Stimulated activated CD4-positive, alpha-beta T cell treated with anti-CD3 and anti-CD28 coated beads, Interleukin-4, amount 100 ng/mL, for 24 hours (primary cell): ENCODE results near the gene USP10.

Experiments
- DNase-seq: peaks from one replicate; pipeline ENCODE4 v3.0.0-alpha.2; 2020

USP10 gene

DNA sequence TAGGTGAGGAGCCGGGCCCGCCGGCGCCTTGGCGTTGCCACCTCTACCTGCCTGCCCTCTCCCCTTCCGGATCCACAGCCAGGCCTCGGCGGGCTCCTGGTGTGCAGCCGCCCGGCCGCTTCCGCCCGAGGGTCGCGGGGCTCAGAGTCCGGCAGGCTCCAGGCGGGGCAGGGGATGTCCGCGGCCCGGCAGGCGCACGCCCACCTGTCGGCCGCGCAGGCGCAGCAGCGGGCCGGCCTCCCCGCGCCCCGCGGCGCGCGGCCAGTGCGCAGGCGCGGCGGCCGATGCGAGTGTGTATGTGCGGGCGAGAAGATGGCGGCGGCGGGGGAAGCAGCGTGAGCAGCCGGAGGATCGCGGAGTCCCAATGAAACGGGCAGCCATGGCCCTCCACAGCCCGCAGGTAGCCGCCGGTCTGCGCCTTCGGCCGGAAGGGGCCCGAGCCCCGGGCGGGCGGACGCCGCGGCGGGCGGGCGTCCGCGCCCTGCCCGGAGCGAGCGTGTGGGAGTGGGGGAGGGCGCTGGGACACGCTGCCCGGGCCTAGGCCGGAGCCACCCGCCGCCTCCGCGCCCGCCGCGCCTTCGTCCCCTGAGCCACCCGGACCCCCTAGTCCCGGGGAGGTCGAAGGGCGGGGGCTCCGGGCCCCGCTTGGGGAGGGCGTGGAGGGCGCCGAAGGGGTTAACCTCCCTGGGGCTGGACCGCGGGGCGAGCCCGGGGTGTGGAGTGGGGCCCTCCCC, at the start of gene USP10:
Gene USP10 (plus strand): TSS at position 289 of the 734 bp plus-strand sequence. CDS start 91 bp downstream, at position 380.
- peak; percentile 82 for DNase-seq

GRCh38 chr16:84650062-84650991, 49.5 kb upstream of the USP10 start:
- DNase-seq = no peak

GRCh38 chr16:84652566-84652965, 47.2 kb upstream of the USP10 start:
- peak; percentile 18 for DNase-seq

- no peak for DNase-seq
Observed at GRCh38 chr16:84654238-84654637, 45.6 kb upstream of the USP10 start.

DNA sequence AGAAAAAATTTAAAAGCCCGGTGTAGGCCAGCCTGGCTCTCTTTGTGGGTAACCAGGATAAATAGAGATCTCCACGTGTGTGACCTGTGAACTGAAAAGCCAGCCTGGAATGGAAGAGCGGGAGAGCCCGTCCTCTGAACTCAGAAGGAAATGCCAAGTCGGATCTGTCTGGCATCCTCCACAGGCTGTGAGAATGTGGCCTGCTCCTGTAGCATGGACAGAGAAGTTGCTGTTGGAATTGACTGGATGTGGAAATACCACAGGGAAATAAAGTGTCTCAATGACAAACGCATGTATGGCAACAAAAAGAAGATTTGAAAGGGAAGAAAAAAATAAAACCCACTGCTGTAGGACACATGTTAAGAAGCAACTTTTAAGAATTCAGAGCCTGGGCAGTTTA, 44.8 kb upstream of the USP10 start:
- no peak for DNase-seq

- DNase-seq = no peak
Observed at GRCh38 chr16:84656649-84657048, 43.2 kb upstream of the USP10 start.

GRCh38 chr16:84657229-84657837, 42.5 kb upstream of the USP10 start:
- no peak for DNase-seq

- DNase-seq = no peak
Observed at GRCh38 chr16:84658690-84659089, 41.1 kb upstream of the USP10 start.

DNA sequence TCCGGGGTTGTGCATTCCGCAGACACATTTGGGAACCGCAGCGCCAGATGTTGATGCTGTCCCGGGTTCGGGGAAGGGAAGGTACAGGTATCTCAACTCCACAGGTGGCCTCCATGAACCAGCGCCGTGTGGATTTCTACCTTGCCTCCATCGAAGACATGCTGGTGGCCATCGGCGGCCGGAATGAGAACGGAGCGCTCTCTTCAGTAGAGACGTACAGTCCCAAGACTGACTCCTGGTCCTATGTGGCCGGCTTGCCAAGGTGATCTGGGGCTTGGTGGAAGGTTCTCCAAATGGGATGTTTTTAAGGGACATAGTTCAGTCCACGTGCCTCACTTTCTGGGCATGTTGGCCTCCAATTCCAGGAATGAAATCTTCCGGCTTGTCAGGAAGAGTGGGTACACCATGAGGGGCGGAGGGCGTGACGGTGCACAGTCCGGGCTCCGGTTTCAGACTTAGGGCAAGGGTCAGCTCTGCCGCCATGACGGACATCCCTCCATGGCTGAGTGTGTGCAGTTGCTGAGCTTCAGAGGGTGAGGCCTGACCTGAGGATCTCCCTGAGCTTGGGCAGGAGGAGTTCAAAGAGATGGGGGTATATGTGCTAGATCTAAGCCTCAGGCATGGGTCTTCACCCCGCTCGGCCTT, 40.0 kb upstream of the USP10 start:
- no peak for DNase-seq

GRCh38 chr16:84660973-84661372, 38.8 kb upstream of the USP10 start:
- no peak for DNase-seq

- no peak for DNase-seq
Observed at GRCh38 chr16:84661418-84662060, 38.3 kb upstream of the USP10 start.

GRCh38 chr16:84662471-84662870, 37.3 kb upstream of the USP10 start:
- DNase-seq = no peak

- DNase-seq = no peak
Observed at GRCh38 chr16:84663433-84664101, 36.2 kb upstream of the USP10 start.

- DNase-seq = no peak
Observed at GRCh38 chr16:84665359-84665758, 34.4 kb upstream of the USP10 start.

GRCh38 chr16:84665843-84666242, 34.0 kb upstream of the USP10 start:
- no peak for DNase-seq

- no peak for DNase-seq
Observed at GRCh38 chr16:84667600-84668309, 32.0 kb upstream of the USP10 start.

DNA sequence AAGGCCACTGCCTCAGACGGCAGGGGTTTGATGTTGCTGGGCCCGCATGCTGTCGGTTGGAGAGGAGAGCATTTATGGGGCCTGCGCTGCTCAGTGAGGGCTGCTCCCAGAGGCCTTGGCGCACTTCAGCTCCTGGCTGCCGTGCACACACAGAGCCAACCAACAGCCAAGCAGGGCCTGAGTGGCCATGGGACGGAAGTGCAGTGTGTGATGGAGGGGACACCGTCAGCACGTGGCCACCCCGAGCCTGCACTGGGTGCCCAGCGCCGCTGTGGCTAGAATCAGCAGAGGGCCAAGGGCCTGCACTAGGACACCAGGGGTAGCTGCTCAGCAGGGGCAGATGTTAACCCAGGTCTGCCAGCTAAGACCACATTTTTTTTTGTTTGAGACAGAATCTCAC, 29.7 kb upstream of the USP10 start:
- no peak for DNase-seq

DNA sequence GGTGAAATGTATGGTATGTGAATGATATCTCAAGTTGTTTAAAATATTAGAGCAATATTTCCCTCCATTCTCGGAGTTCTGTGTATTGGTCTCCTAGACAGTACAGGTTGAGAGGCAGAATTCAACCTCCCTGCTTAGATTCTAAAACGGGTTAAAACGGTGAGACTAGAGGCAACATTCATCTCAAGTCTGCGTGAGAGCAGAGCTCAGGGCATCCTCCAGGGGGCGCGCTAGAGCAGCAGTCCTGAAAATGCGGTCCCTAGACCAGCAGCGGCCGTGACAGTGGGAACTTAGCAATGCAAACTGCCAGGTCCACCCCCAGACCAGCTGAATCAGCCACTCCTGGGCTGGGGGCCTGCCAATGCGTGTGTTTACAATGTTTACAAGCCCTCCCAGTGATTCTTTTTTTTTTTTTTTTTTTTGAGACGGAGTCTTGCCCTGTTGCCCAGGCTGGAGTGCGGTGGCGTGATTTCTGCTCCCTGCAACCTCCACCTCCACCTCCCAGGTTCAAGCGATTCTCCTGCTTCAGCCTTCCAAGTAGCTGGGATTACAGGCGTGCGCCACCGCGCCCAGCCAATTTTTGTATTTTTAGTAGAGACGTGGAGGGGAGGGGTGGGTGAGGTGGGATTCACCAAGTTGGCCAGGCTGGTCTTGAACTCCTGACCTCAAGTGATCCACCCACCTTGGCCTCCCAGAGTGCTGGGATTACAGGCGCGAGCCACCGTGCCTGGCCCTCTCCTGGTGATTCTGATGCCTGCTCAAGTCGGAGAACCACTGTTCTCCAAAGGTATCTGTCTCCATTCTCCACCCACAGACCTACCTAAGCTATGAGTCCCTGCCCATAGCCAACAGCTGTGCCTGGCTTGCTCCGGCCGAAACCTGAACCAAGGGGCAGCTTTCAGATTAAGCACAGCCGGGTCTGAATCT, 27.3 kb upstream of the USP10 start:
- DNase-seq = peak; percentile 84

- DNase-seq = no peak
Observed at GRCh38 chr16:84673203-84673535, 26.6 kb upstream of the USP10 start.

- DNase-seq = no peak
Observed at GRCh38 chr16:84673561-84673960, 26.2 kb upstream of the USP10 start.
